Hematopoietic multipotent progenitor cell treated with erythropoietin and hydrocortisone succinate and interleukin-3 and kit ligand, for 6 days (in vitro differentiated cells): Measurements from ENCODE around the gene HECTD4.
"Not testable (repeated sequence)": the region's sequence is repeated elsewhere in the genome, so short reads cannot be mapped to it uniquely, and the experiment has no call there.

Experiments
- DNase-seq: peaks from one replicate; pipeline ENCODE4 v3.0.0-alpha.2; 2015

Gene HECTD4, protein sequence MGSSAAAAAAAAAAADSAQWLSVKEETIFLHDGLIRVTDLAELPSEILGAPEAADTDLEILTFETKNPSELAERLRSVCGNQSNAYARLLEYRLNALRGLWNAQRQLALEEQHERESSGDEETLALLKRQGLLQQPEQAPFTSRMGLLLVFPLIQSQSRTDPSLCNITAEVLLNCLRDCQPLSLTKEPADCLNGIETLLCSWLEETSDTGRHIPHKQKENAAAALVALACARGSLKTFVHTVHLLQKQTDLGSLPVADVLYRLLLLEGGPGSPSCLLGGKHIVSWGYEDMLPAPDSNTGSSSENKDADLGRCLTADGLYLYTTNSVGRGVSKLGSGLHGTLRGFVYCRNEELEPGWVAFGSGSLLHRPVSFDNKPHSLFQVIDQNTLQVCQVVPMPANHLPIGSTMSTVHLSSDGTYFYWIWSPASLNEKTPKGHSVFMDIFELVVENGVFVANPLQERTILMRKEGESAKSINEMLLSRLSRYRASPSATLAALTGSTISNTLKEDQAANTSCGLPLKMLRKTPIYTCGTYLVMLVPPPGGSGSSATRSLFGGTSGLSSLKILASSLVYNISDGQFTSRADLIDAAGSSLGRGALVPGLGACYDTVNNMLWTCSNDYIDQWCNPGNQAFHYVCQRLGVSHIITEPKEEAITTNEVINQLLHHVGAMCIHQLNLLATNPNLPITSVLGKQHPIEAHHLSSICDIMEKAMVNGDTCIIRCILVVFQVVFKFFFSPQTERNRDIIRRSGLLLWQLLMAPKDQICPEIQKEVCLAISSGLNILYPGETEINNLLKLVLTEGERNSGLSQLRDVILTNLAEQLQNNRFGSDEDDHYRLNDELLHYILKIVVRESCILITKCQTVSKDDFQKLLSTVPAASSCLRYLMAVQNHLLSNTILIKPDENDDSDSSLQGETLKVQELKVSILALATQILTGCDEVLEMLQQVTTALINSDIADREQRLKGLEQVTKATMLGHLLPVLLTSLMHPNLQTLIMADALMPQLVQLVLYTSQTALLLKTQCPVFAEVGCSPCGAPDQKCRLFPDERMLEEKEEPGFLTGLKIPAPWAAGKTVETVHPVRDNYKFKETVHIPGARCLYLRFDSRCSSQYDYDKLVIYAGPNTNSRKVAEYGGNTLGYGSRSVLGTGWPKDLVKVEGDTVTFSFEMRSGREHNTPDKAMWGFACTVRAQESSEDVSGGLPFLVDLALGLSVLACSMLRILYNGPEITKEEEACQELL (N-terminal part only)

DNA sequence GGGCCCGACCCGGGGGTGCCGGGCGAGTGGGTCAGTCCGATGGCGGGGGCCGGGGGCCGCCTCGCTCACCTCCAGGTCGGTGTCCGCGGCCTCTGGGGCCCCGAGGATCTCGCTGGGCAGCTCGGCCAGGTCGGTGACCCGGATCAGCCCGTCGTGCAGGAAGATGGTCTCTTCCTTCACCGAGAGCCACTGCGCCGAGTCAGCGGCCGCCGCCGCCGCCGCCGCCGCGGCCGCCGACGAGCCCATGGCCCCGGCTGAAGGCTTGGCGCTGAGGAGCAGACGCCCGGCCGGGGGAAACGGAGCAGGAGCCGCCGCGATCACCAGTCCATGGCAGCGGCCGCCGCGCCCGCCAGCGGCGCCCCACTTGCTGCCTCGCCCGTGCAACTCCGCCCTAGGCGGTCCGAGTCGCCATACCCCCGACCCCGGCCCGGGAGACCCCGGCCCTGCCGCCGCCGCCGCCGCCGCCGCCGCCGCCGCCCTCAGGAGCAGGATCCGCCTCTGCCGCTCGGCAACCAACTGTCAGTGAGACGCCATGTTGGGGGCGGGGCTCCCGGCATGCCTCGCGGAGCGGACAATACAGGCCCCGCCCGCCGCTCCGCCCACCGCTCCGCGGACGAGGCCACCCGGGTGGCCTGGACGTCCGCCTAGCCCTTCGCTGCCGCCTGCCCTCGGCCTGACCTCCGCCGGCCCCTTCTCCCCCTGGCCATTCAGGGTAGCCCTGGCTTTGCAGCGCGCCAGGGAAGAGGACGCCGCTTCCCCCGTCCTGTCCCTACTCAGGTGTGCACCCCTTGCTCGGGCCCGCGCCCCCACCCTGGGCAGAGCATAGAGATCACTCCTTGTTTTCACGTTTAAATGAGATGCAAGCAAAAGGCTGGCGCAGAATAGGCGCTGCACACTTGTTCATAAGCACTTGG is at the start of gene HECTD4:
Gene HECTD4, minus strand, starts transcription at position 549 of the 914 bp plus-strand sequence. Its CDS starts 303 bp downstream, at position 246.
- peak; percentile 97 for DNase-seq

DNA sequence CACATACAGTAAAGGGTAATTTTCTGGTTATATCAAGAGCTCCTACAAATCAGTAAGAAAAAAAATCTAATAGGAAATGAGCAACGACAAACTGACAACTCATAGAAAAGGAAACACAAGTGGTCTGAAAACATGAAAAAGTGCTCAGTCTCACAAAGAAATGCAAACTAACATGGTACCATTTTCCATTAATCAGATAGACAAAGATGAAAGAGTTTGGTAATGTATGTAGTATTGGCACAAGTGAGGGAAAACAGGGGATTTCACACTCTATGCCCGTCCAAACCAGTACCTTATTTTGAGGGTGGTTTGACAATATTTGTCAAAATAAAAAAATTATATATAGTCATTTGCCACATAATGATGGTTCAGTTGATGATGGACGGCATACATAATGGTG is 49.7 kb upstream of the HECTD4 start:
- DNase-seq: no peak

DNA sequence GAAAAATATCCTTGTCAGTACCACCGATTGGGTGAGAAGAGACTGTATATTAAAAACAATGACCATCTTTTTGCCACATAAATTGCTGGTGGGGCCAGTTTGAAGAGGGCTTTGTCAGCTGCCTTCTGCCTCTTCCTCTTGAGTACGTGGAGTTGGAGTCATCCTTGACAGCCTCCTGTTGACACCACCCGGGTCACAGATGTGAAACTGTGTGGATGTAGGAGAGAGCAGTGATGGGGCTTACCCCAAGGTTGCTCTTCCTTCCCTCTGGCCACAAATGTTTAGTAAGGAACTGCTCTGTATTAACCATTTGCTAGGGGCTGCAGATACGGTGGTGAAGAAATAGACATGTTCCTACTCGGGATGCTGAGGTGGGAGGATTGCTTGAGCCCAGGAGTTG is 48.7 kb upstream of the HECTD4 start:
- DNase-seq: no peak

DNA sequence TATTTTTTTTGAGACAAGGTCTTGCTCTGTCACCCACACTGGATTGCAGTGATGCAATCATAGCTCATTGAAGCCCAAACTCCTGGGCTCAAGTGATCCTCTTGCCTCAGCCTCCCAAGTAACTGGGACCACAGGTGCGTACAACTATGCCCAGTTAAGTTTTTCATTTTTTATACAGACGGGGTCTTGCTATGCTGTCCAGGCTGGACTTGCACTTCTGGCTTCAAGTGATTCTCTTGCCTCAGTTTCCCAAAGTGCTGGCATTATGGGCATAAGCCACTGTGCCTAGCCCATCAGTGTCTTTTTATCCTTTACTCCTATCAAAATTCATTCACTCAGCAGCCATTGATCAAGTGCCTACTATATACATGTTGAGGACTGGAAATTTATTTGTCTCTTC is 45.5 kb upstream of the HECTD4 start:
- no peak for DNase-seq

DNA sequence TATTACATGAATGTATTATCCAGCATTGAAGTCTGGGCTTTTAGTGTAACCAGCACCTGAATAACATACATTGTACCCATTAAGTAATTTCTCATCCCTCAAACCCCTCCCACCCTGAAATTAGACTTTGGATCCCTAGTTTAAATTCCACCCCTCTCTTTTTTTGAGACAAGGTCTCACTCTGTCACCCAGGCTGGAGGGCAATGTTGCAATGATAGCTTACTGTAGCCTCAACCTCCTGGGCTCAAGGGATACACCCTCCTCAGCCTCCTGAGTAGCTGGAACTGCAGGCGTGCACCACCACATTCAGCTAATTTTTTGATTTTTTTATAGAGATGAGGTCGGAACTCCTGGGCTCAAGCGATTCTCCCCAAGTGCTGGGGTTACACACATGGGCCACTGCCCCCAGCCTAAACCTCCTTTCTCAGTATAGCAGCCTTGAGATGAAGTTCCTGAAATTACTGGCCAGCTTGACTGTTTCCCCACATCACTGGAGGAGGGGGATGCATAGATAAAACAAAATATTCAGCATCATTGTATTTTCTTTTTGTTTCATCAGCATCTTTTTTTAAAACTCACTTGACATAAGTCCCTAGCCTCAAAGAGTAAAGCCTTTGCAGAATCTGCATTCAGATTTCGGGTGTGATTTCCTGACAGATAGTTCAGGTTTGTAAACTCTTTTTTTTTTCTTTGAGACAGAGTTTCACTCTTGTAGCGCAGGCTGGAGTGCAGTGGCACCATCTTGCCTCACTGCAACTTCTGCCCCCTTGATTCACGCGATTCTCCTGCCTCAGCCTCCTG is 43.6 kb upstream of the HECTD4 start:
- DNase-seq: no peak

DNA sequence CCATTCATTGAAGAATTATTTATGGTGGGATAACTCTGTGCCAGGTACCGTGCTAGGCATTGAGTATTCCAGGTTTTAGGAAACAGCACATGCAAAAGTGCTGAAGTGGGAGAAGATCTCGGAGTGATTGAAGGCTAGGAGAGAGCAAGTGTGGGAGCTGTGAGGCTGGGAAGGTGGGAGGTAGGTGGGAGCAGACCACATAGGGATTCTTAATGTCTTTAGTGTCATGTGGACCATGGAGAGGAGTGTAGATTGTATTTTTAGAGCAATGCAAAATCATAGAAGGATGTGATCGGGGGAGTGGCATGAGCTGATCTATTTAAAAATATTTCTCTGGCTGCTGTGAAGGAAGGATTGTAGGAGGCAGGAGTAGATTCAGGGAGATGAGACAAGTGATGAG is 41.9 kb upstream of the HECTD4 start:
- DNase-seq: no peak

DNA sequence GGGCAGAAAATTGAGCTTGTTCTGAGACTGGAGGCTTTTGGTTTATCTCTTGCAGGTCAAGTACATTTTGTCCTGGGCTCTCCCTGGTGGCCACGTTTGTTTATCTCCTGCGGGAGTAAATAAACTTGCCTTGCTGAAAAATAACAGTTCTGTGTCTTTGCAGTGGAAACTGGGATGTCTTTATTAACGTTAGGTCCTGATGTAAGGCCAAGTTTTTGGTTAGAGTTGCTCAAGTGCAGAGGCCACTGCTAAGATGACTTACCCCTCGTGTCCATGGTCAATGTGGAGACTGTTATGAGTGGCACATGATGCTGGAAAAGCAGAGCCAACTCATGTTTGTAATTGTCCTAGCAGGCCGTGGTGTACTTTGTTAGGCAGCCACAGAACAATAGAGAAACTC is 40.3 kb upstream of the HECTD4 start:
- DNase-seq: no peak

DNA sequence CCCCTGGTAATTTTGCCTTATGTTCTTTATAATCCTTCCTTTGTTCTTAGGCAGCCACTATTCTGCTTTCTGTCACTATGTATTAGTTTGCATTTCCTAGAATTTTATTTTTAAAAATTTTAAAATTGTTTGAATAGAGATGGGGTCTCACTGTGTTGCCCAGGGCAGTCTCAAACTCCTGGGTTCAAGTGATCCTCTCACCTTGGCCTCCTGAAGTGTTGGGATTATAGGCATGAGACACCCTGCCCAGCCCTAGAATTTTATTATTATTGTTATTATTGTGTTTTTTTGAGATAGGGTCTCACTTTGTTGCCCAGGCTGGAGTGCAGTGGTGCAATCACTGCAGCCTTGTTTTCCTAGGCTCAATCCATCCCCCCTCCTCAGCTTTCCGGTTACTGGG is 39.1 kb upstream of the HECTD4 start:
- DNase-seq: no peak

DNA sequence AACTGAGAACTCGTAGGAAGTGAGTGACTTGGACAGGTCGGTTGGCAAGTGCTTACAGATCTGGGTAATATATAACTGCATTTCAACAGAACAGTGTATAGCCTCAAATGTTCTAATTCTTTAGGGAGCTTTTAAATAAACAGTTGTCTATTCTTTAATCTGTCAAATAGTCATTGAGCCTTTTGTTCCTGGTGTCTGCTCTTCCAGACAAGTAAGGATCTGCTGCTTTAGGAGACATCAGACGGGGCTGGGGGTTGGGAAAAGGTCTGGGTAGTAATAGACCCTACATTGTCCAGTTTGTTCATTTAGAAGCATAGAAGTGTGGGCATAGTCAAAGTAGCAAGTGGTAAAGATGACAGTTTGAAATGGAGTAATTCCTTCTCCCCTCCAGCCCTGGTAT is 38.5 kb upstream of the HECTD4 start:
- no peak for DNase-seq

DNA sequence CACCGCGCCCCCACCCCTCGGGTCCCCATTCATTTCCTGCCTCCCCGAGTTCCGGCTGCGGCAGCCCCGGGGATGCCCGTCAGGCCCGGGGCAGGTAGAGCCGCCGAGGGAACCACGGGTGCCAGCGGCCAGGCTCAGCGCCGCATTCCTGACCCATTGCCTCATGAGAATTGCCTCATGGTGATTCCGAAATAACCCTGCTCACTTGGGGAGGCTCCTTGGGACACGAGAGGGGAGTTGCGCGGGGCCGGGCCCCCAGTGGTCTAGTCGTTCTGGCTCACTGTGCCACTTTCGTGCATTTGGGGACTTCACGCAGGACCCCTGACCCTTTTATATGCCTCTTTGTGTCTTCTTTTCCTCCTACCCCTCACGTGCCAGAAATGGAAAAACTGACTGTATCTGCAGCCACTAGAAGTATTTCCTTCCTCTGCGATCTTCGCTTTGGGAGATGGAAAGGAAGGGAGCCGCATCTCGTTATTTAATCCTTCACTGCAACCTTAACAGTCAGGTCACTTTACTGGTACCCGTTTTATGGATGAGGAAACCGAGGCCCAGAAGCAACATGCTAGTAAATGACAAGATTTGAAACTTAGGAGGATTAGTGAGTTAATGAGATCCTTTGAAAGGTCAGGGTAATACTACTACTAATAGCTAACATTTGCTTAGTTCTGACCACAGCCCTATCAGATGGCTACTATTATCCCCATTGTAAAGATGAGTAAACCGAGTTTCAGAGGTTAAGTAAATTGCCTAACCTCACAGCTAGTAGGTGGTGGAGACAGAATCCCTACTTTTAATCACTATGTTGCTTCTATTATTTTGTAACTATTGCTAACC is 37.3 kb upstream of the HECTD4 start:
- DNase-seq: peak; percentile 56

DNA sequence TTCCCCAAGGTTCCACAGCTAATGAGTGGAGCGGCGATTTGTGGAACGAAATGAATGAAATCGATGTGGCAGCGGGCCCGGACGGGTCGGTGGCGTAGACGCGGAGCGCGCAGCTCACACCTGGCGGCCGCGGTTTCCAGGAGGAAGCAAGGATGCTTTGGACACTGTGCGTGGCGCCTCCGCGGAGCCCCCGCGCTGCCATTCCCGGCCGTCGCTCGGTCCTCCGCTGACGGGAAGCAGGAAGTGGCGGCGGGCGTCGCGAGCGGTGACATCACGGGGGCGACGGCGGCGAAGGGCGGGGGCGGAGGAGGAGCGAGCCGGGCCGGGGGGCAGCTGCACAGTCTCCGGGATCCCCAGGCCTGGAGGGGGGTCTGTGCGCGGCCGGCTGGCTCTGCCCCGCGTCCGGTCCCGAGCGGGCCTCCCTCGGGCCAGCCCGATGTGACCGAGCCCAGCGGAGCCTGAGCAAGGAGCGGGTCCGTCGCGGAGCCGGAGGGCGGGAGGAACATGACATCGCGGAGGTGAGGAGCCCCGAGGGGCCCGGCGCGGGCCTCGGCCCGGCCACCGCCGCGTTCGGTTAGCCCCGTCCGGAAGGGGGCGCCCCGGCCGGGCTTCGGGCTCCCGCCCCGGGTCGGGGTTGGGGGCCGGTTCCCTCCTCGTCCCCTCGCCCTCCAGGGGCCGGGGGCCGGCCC is 36.5 kb upstream of the HECTD4 start, which contains the start of gene PTPN11:
Gene PTPN11, plus strand, starts transcription at position 340 of the 689 bp plus-strand sequence. Its CDS starts 165 bp downstream, at position 505.
- DNase-seq: peak; percentile 88

DNA sequence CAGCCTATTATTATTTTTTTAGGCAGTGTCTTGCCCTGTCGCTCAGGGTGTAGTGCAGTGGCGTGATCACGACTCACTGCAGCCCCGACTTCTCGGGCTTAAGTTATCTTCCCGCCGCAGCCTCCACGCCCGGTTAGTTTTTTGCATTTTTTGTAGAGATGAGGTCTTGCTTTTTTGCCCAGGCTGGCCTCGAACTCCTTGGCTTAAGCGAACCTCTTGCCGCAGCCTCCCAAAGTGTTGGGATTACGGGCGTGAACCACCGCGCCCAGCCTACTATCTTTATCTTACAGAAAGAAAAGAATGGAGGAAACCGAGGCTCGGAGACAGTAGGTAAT is 36.0 kb upstream of the HECTD4 start:
- DNase-seq: peak; percentile 76

DNA sequence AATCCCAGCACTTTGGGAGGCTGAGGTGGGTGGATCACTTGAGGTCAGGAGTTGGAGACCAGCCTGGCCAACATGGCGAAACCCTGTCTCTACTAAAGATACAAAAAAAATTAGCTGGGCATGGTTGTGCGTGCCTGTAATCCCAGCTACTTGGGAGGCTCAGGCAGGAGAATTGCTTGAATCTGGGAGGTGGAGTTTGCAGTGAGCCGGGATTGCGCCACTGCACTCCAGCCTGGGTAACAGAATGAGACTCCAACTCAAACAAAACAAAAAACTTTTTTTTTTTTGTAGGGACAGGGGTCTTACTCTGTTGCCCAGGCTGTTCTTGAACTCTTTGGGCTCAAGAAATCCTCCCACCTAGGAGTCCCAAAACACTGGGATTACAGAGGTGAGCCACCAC is 33.2 kb upstream of the HECTD4 start:
- DNase-seq: not testable (repeated sequence)

DNA sequence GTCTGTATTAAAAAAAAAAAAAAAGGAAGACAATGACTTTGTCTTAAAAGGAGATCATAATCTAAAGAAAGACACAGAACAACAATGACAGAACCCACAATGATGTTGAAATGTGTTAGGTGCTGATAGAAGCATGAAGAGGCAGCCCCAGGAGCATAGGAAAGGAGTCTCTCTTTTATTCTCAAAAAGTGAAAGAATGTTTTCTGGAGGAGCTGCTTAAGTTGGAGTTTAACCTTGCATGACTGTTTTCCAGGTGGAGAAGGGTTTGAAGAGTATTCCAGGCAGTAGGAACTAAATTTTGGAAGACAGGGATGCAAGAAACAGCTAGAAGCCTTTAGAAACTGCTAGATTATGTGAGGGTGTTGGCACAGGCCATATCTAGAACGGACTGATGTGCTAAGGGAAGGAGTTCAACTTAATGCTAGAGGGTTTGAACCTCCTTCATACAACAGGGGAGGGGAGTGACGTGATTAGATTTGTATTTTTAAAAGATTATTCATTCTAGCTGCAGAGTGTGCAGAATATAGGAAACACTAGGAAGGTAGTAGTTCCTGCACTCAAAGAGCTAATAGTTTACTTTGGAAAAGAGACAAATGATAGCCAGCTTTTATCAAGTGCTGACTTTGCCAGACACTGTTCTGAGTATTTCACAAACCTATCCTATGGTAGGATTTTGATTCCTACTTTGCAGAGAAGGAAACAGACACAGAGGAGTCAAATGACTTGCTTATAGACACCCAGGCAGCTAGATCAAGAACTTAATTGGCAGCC is 31.8 kb upstream of the HECTD4 start:
- DNase-seq: peak; percentile 93

DNA sequence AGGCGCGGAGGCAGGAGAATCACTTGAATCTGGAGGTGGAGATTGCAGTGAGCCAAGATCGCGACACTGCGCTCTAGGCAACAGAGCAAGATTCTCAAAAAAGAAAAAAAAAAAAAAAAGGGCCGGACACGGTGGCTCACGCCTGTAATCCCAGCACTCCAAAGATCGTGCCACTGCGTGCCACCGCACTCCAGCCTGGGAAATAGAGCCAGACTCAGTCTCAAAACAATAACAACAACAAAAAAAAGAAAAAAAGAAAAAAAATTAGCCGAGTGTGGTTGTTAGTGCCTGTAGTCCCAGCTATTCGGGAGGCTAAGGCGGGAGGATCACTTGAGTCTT is 27.6 kb upstream of the HECTD4 start:
- no peak for DNase-seq

DNA sequence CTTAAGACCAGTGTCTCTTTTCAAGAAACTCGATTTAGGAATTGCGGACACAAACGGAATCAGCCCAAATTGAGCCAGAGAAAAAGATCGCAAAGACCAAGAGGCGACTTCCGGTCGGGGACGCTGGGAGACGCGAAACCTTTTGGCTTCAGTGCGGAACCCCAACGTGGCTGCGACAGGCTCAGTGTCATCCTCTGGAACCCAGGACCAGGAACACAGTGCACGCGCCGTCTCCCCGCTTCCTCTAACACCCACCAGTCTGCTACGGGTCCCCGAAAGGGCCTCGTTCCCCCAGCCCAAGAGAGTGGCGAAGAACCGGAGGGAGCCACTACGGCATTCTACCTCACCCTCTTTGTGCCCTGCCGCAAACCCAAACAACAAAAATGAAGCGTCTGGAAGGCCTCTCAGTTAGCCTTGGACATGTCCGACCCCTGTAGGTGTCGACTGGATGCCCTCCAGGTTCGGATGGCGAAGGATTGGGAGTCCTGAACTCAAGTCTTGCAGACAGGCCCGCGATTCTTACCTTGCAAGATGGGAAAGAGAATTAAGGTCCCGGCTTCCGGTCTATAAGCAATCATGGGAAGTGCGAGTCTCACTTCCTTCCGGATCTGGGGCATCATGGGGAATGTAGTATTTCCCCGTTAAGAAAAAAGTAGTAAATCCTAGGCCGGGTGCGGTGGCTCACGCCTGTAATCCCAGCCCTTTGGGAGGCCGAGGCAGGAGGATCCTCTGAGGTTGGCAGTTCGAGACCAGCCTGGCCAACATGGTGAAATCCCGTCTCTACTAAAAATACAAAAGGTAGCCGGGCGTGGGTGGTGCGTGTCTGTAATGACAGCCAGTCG is 27.1 kb upstream of the HECTD4 start, which contains the start of gene RPL6:
Gene RPL6, minus strand, starts transcription at position 542 of the 842 bp plus-strand sequence. CDS start 949 bp downstream, outside the sequence.
- DNase-seq: peak; percentile 99

DNA sequence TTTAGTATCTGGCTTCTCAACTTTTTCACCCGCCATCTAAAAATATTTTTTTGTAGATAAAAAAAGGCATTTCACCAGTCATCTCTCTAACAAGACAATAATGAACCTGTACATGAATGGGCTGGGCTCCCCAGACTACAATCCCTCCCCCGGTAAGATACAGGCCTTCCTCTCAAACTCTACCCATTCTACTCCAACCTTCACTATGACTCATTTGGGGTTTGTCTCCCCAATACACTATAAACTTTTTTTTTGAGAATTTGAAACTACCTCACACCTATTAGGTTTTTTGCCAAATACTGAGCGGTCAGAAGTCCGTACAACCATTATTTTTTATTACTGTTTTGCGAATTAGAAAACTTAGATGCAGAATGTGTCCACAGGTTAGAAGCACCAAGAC is 26.4 kb upstream of the HECTD4 start:
- DNase-seq: peak; percentile 48

DNA sequence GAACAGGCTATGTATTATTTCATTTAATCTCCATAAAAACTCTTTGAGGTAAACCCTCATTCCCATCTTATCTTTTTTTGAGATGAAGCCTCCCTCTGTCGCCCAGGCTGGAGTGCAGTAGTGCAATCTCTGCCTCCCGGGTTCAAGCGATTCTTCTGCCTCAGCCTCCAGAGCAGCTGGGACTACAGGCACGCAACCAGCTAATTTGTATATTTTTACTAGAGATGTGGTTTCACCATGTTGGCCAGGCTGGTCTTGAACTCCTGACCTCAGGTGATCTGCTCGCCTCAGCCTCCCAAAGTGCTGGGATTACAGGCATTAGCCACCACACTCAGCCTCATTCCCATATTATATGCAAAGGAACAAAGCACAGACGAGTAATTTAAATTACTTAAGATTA is 25.5 kb upstream of the HECTD4 start:
- not testable (repeated sequence) for DNase-seq
